ENCODE data around the gene HRK. TPM values are rescaled to one million over a fixed set of nuclear protein-coding genes. Genes with fewer than 3 reads are reported as not detected.
"Not testable (repeated sequence)": the region's sequence is repeated elsewhere in the genome, so short reads cannot be mapped to it uniquely, and the experiment has no call there.

HRK gene
- polyA plus RNA-seq, 1 donor = 0.90 TPM

GRCh38 chr12:116818948-116819832 lies 62.1 kb downstream of the HRK start:
- peak; percentile 84 for DNase-seq

DNA sequence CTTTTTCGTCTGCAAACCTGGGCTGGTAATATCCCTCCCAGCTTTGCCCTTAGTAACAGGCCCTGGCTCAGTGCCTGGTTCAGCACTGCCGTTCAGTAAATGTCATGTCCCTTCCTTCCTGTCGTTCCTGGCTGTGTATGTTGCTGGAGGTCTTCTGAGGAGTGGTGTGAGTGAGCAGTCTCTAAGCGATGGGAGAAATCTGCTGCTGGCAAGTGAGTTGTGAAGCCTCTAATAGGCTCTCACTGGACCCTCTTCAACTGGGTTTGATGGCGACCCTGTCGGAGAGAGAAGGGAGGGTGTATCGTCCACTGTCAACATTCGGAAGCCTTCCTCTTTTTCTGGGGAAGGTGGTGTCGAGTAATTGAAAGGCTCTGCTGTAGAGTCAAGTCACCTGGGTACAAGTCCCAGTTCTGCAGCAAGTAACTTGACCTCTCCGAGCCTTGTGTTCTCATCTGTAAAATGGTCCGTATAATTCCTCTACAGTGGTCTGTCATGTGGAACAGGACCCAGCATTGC lies 62.8 kb downstream of the HRK start:
- peak; percentile 29 for DNase-seq

- not testable (repeated sequence) for DNase-seq
Observed at GRCh38 chr12:116814766-116815165, 66.5 kb downstream of the HRK start.

GRCh38 chr12:116813271-116814041 lies 67.8 kb downstream of the HRK start:
- DNase-seq = no peak

GRCh38 chr12:116812238-116812637 lies 69.0 kb downstream of the HRK start:
- no peak for DNase-seq

- DNase-seq = peak; percentile 42
Observed at GRCh38 chr12:116808113-116809105, 72.8 kb downstream of the HRK start.

- no peak for DNase-seq
Observed at GRCh38 chr12:116807546-116807945, 73.7 kb downstream of the HRK start.

DNA sequence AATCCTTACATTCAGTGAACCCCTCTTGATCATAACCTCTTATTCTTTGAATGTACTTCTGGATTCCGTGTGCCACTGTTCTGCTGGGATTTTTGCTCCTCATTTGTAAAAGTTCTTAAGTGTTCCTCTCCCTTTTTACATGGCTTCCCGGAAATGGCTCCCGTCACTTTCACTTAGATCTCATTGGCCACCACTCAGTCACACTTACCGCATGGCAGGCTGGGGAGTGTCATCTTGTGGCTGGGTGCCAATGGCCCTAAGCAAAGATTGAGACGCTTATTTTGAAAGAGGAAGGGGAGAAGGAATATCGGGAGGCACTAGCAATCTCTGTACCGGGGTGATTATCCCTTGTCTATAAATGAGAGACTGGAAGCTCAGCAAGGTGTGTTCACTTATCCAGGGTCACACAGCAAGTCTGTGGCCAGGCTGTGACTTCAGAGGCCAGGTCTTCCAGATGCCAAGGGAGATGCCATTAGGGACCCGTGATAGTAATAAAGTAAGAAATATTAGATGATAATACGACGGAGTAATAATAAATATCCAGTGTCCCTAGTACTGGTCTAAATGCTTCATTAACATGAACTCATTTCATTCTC lies 74.3 kb downstream of the HRK start:
- DNase-seq = no peak

Other genes starting within 250 kb of the HRK start
- gene SPRING1, start 143.4 kb downstream of the HRK start, polyA plus RNA-seq (ENCODE audit: insufficient read length) = 33.8 TPM
- 8.6 TPM for gene RNFT2, start 143.1 kb downstream of the HRK start, polyA plus RNA-seq (ENCODE audit: insufficient read length)
- gene FBXW8, start 29.5 kb upstream of the HRK start, polyA plus RNA-seq (ENCODE audit: insufficient read length) = 23.8 TPM
- 7.1 TPM for gene TESC, start 218.0 kb upstream of the HRK start, polyA plus RNA-seq (ENCODE audit: insufficient read length)

Data from left kidney (tissue), 2 donors.